ENCODE measurements around the gene CPEB4. TPM values are rescaled to one million over a fixed set of nuclear protein-coding genes. Genes with fewer than 3 reads are reported as not detected.

The CPEB4 gene
- total and polyA plus RNA-seq, 2 of the 4 experiments (the other 2 are of a cell fraction): 7.8 to 22.6 TPM

- no peaks in the 10 kb centered on the region for H3K36me3 ChIP-seq (ENCODE audit: control insufficient read depth, insufficient read depth, low read length)
- TF ChIP-seq RCOR1 (IDR thresholded peaks at IDR 0.05; ENCODE audit: insufficient replicate concordance, low read length): no peak
- TF ChIP-seq SMC3 (IDR thresholded peaks at IDR 0.05; ENCODE audit: low read depth, low read length): no peak
- no peak for TF ChIP-seq USF2 (IDR thresholded peaks at IDR 0.05; ENCODE audit: low read depth, low read length)
- TF ChIP-seq MAFK (IDR thresholded peaks at IDR 0.05; ENCODE audit: low read depth, low read length): no peak
- TF ChIP-seq CEBPB (IDR thresholded peaks at IDR 0.05; ENCODE audit: low read depth, low read length): no peak
- no peak for TF ChIP-seq BHLHE40 (IDR thresholded peaks at IDR 0.05; ENCODE audit: low read depth, low read length)
- TF ChIP-seq NFE2L2 (IDR thresholded peaks at IDR 0.05; ENCODE audit: low read depth, low read length): no peak
- no peak for TF ChIP-seq CHD1 (IDR thresholded peaks at IDR 0.05; ENCODE audit: low read depth, low read length)
- TF ChIP-seq ELK1 (IDR thresholded peaks at IDR 0.05; ENCODE audit: borderline replicate concordance, low read depth, low read length): no peak
- no peak for TF ChIP-seq RFX5 (IDR thresholded peaks at IDR 0.05; ENCODE audit: low read depth, low read length)
- TF ChIP-seq MAZ (IDR thresholded peaks at IDR 0.05; ENCODE audit: borderline replicate concordance, low read depth, low read length): no peak
- no peak for TF ChIP-seq FOS (IDR thresholded peaks at IDR 0.05; ENCODE audit: low read depth, low read length)
- TF ChIP-seq MXI1 (IDR thresholded peaks at IDR 0.05; ENCODE audit: borderline replicate concordance, low read depth, low read length): no peak
- no peaks in the 10 kb centered on the region for H4K20me1 ChIP-seq (ENCODE audit: insufficient read depth, low read length)
- no peak overlapping the region for H3K9ac ChIP-seq (ENCODE audit: low read depth, low read length)
- CTCF ChIA-PET: interaction anchor here (1.1 to 1.2 kb wide), 2 partner anchors 10 to 319 kb away, joined by 3 to 4 read pairs; no protein-coding TSS in a partner anchor
- H3K9me1 ChIP-seq (ENCODE audit: insufficient read depth, low read length): no peaks in the 10 kb centered on the region
- H4K5ac ChIP-seq (ENCODE audit: low read depth, low read length): no peak overlapping the region
- H3K18ac ChIP-seq (ENCODE audit: low read depth, low read length): no peak overlapping the region
- ATAC-seq (ENCODE audit: low read depth) (no peak), DNase-seq (no peak)
- no TSS peak for BruUV-seq (replicated peaks)
- H3K4ac ChIP-seq (ENCODE audit: low read depth, low read length): no peak overlapping the region
- in situ Hi-C loops (cut with MboI; ENCODE audit: low sequenced_read_pairs): no loop called here
- H2BK15ac ChIP-seq (ENCODE audit: low read depth, low read length): no peak overlapping the region
- no peak overlapping the region for H3K23ac ChIP-seq (ENCODE audit: low read depth, low read length)
- no peak overlapping the region for H2AK5ac ChIP-seq (ENCODE audit: low read depth, low read length)
- H2BK120ac ChIP-seq (ENCODE audit: low read depth, low read length): no peak overlapping the region
- no peak overlapping the region for H2AFZ ChIP-seq (replicated peaks; ENCODE audit: low read length, poor library complexity)
- H3K14ac ChIP-seq (replicated peaks; ENCODE audit: low read depth, low read length): no peak overlapping the region
- H2BK20ac ChIP-seq (ENCODE audit: low read depth, low read length): no peak overlapping the region
- H3K56ac ChIP-seq (ENCODE audit: extremely low read depth, insufficient read depth, low read length): no peak overlapping the region
- no peak overlapping the region for H3K27ac ChIP-seq (ENCODE audit: insufficient read depth, low read length)
- H3K4me3 ChIP-seq (ENCODE audit: insufficient read depth, low read depth, low read length): no peak overlapping the region
- no CpG with 5 or more reads among the region's 2 CpGs for WGBS, 2 experiments (ENCODE audit: extremely low coverage in 2 of 2, insufficient read length in 1 of 2)
- POLR2A ChIA-PET (ENCODE audit: unreplicated experiment): no interaction called here
- no peak overlapping the region for H4K8ac ChIP-seq (ENCODE audit: low read depth in 2 of 2, low read length in 2 of 2)
- H2BK5ac ChIP-seq (ENCODE audit: low read depth, low read length, poor library complexity, severe bottlenecking): no peak overlapping the region
- dilution Hi-C loops (cut with HindIII; ENCODE audit: low sequenced_read_pairs, unreplicated experiment): no loop called here
- H2AK9ac ChIP-seq (replicated peaks; ENCODE audit: low read depth, low read length, poor library complexity): no peak overlapping the region
- no peaks in the 10 kb centered on the region for H3K27me3 ChIP-seq (ENCODE audit: control insufficient read depth, insufficient read depth, low read length)
- no peaks in the 10 kb centered on the region for H3K4me1 ChIP-seq (ENCODE audit: control insufficient read depth, insufficient read depth, low read length)
- no peaks in the 10 kb centered on the region for H3K9me3 ChIP-seq (ENCODE audit: control insufficient read depth, insufficient read depth, low read length)
- intact Hi-C loops (cut with micrococcal nuclease): no loop called here
- peaks cover 12 to 19% of the 10 kb centered on the region in 2 experiments; a peak in 2 of 4 replicates for H3K79me1 ChIP-seq (ENCODE audit: low read depth in 1 of 2, low read length in 2 of 2)
- H3K4me2 ChIP-seq (ENCODE audit: low read depth, low read length): no peak overlapping the region
- H4K91ac ChIP-seq (ENCODE audit: insufficient read depth, low read depth, low read length): no peak overlapping the region
These were observed 47.2 kb downstream of the CPEB4 start for GRCh38 chr5:173935396-173935795.

All from IMR-90 (cell line).